Caco-2 (cell line): ENCODE measurements around the gene POGLUT2. TPM values are rescaled to one million over a fixed set of nuclear protein-coding genes. Genes with fewer than 3 reads are reported as not detected.

Experiments
- BruUV-seq: library from RNA; stranded (reverse); fragments of 400-500 nt; replicated peaks from 2 replicates; lab custom pipeline; 2021; lab: Mats Ljungman, UMichigan
- CTCF ChIA-PET: fragments of 300-600 bp; sonication (Branson Sonifier 250); formaldehyde crosslinking; loops from one replicate; lab custom pipeline; 2022; ENCODE audit warnings: antibody characterized with exemption; lab: Charles Lee
- POLR2A ChIA-PET: fragments of 300-600 bp; sonication (Branson Sonifier 250); formaldehyde crosslinking; loops from one replicate; lab custom pipeline; 2022; ENCODE audit warnings: antibody characterized with exemption; lab: Charles Lee
- DNase-seq, 2 experiments: peaks; one replicate each; pipeline versions ENCODE4 v3.0.0 to v3.0.0-alpha.2; 2020 to 2022
- H3K27me3 ChIP-seq: replicated peaks from 2 replicates; pipeline ENCODE4 v1.6.0; 2011; ENCODE audit warnings: low read length; ENCODE audit not compliant: control insufficient read depth, insufficient read depth
- H3K36me3 ChIP-seq: 2 replicates; pipeline ENCODE4 v1.5.1; 2011; ENCODE audit warnings: low read length; ENCODE audit not compliant: control insufficient read depth, insufficient read depth
- H3K4me1 ChIP-seq: fragments of 250-450 bp; sonication (Bioruptor Pico); 2 replicates; pipeline ENCODE4 v1.5.1; 2020; ENCODE audit warnings: mild to moderate bottlenecking
- H3K4me3 ChIP-seq: 2 replicates; pipeline ENCODE4 v1.5.1; 2011; ENCODE audit warnings: low read depth, mild to moderate bottlenecking, control low read depth, low read length
- H3K9me3 ChIP-seq: fragments of 250-450 bp; sonication (Bioruptor Pico); 2 replicates; pipeline ENCODE4 v1.5.1; 2020; ENCODE audit warnings: mild to moderate bottlenecking, moderate library complexity
- H3K27ac Mint-ChIP-seq: one replicate; pipeline ENCODE4 v1.8.0; 2022; ENCODE audit warnings: mixed read lengths; ENCODE audit not compliant: unreplicated experiment
- H3K27me3 Mint-ChIP-seq: one replicate; pipeline ENCODE4 v1.8.0; 2022; ENCODE audit warnings: mixed read lengths; ENCODE audit not compliant: insufficient read depth, unreplicated experiment
- H3K36me3 Mint-ChIP-seq: one replicate; pipeline ENCODE4 v1.8.0; 2022; ENCODE audit warnings: mild to moderate bottlenecking, mixed read lengths; ENCODE audit not compliant: insufficient read depth, unreplicated experiment
- H3K4me1 Mint-ChIP-seq: one replicate; pipeline ENCODE4 v1.8.0; 2022; ENCODE audit warnings: low read depth, mixed read lengths; ENCODE audit not compliant: unreplicated experiment
- H3K4me3 Mint-ChIP-seq: one replicate; pipeline ENCODE4 v1.8.0; 2022; ENCODE audit warnings: mild to moderate bottlenecking, moderate library complexity, mixed read lengths; ENCODE audit not compliant: unreplicated experiment
- H3K9me3 Mint-ChIP-seq: one replicate; pipeline ENCODE4 v1.8.0; 2022; ENCODE audit warnings: mixed read lengths; ENCODE audit not compliant: unreplicated experiment
- CTCF ChIP-seq, 2 experiments: fragments of 200-600 bp in 1 of 2; IDR thresholded peaks; 1 replicate in 1 of 2; 2 replicates in 1 of 2; pipeline versions ENCODE4 v1.5.1 to v1.8.0; 2011 to 2022; ENCODE audit warnings: antibody characterized with exemption in 1 of 2, control low read depth in 1 of 2, inconsistent platforms in 1 of 2, low read depth in 1 of 2, low read length in 1 of 2, mild to moderate bottlenecking in 1 of 2, moderate library complexity in 1 of 2; ENCODE audit not compliant: insufficient read depth in 1 of 2, severe bottlenecking in 1 of 2, unreplicated experiment in 1 of 2
- intact Hi-C: fragments of 100-400 bp; cut with micrococcal nuclease; formaldehyde crosslinking; loops from one replicate; pipeline ENCODE4 v1.10.0; 2022; ENCODE audit not compliant: unreplicated experiment
- total RNA-seq: library from RNA; stranded (reverse); gene quantifications from 2 replicates; pipeline ENCODE4 v1.2.3, GENCODE V29; 2022

POGLUT2 gene
- total RNA-seq, 1 experiment from 2014 or later, result 20.1 TPM

- no TSS peak for BruUV-seq
- Mint-ChIP-seq H3K4me3 (no peak overlapping the region), H3K27me3 (no peaks in the 10 kb centered on the region), H3K36me3 (peaks cover 6% of the 10 kb centered on the region), H3K27ac (no peak overlapping the region), H3K9me3 (peaks cover 8% of the 10 kb centered on the region), H3K4me1 (peaks cover 16% of the 10 kb centered on the region)
- H3K27me3 ChIP-seq, result no peaks in the 10 kb centered on the region
- CTCF ChIA-PET, result no interaction called here
- H3K4me3 ChIP-seq, result no peak overlapping the region
- intact Hi-C loops, result no loop called here
- POLR2A ChIA-PET, result no interaction called here
- no peak for DNase-seq
- peaks cover 20% of the 10 kb centered on the region for H3K4me1 ChIP-seq
- no peaks in the 10 kb centered on the region for H3K9me3 ChIP-seq
- TF ChIP-seq CTCF (IDR thresholded peaks at IDR 0.05; ENCODE audit: insufficient read depth in 1 of 2, low read depth in 1 of 2, low read length in 1 of 2, severe bottlenecking in 1 of 2, unreplicated experiment in 1 of 2), result no peak
- H3K36me3 ChIP-seq, result no peaks in the 10 kb centered on the region
Observed at GRCh38 chr13:102814025-102814607, 15.3 kb upstream of the POGLUT2 start.

- H3K36me3 Mint-ChIP-seq, result peaks cover 6% of the 10 kb centered on the region
Observed at GRCh38 chr13:102812611-102813287, 14.0 kb upstream of the POGLUT2 start.

DNA sequence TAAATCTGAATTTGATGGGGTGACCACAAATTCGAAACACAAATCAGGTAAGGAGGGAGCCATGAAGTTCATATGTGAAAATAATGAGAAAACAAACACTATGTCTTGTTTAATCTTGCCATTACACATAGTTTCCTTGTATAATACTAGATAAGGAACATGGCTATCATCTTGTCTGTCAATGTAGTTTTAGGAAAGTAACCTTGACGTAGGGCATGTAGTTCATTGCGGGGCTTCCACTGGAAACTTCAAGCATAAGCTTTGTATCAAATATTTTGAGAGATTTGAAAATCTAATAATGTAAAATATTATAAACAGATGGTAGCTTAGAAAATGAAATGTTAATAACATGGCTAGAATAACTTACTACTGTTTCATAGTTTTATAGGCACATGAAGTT lies 8.9 kb upstream of the POGLUT2 start:
- no peaks in the 10 kb centered on the region for H3K27me3 ChIP-seq
- no peaks in the 10 kb centered on the region for H3K4me1 Mint-ChIP-seq
- no TSS peak for BruUV-seq
- no peaks in the 10 kb centered on the region for H3K36me3 ChIP-seq
- POLR2A ChIA-PET, result no interaction called here
- peaks cover 8% of the 10 kb centered on the region for H3K9me3 Mint-ChIP-seq
- intact Hi-C loops, result no loop called here
- peaks cover 6% of the 10 kb centered on the region for H3K36me3 Mint-ChIP-seq
- no peaks in the 10 kb centered on the region for H3K27me3 Mint-ChIP-seq
- no peak overlapping the region for H3K4me3 ChIP-seq
- TF ChIP-seq CTCF (IDR thresholded peaks at IDR 0.05; ENCODE audit: insufficient read depth in 1 of 2, low read depth in 1 of 2, low read length in 1 of 2, severe bottlenecking in 1 of 2, unreplicated experiment in 1 of 2), result no peak
- no peak overlapping the region for H3K4me3 Mint-ChIP-seq
- CTCF ChIA-PET, result no interaction called here
- H3K27ac Mint-ChIP-seq, result no peak overlapping the region
- no peaks in the 10 kb centered on the region for H3K9me3 ChIP-seq
- DNase-seq, result no peak
- H3K4me1 ChIP-seq, result no peaks in the 10 kb centered on the region

More at GRCh38 chr13:102812611-102813287, 14.0 kb upstream of the POGLUT2 start:
- DNase-seq, result no peak
- Histone ChIP-seq H3K4me1 (peaks cover 7% of the 10 kb centered on the region), H3K9me3 (no peaks in the 10 kb centered on the region), H3K4me3 (no peak overlapping the region), H3K27me3 (no peaks in the 10 kb centered on the region), H3K36me3 (no peaks in the 10 kb centered on the region)
- ChIA-PET POLR2A (no interaction called here), CTCF (no interaction called here)
- no peak overlapping the region for H3K27ac Mint-ChIP-seq
- no peak for TF ChIP-seq CTCF (IDR thresholded peaks at IDR 0.05; ENCODE audit: insufficient read depth in 1 of 2, low read depth in 1 of 2, low read length in 1 of 2, severe bottlenecking in 1 of 2, unreplicated experiment in 1 of 2)
- peaks cover 8% of the 10 kb centered on the region for H3K4me1 Mint-ChIP-seq
- no peaks in the 10 kb centered on the region for H3K27me3 Mint-ChIP-seq
- H3K4me3 Mint-ChIP-seq, result no peak overlapping the region
- BruUV-seq, result no TSS peak
- H3K9me3 Mint-ChIP-seq, result peaks cover 8% of the 10 kb centered on the region
- intact Hi-C loops, result no loop called here
